HTR-8/SVneo (cell line): ENCODE measurements around the gene DHH.

Experiments used
- DNase-seq: peaks from one replicate; pipeline ENCODE4 v3.0.0; 2011; ENCODE audit warnings: low spot score, mixed read lengths; ENCODE audit not compliant: insufficient read length
- FAIRE-seq: peaks from 2 replicates; lab custom pipeline; 2011; peaks lifted over from hg19 to GRCh38; lab: Jason Lieb, UNC

The DHH gene

GRCh38 chr12:49052451-49053208 lies 42.0 kb downstream of the DHH start:
- FAIRE-seq (no peak), DNase-seq (no peak)

GRCh38 chr12:49051777-49052438 lies 42.7 kb downstream of the DHH start:
- DNase-seq (no peak), FAIRE-seq (no peak)

GRCh38 chr12:49051373-49051764 lies 43.2 kb downstream of the DHH start:
- FAIRE-seq (no peak), DNase-seq (no peak)

- FAIRE-seq: no peak
- no peak for DNase-seq
Measured at GRCh38 chr12:49050507-49051372, 43.9 kb downstream of the DHH start.

- FAIRE-seq: peak; percentile 93
- peak; percentile 82 for DNase-seq
Measured at GRCh38 chr12:49049566-49050224, 44.9 kb downstream of the DHH start.

- FAIRE-seq (no peak), DNase-seq (no peak)
Measured at GRCh38 chr12:49048953-49049352, 45.6 kb downstream of the DHH start.

- DNase-seq (no peak), FAIRE-seq (no peak)
Measured at GRCh38 chr12:49046129-49046895, 48.3 kb downstream of the DHH start.

GRCh38 chr12:49044660-49045059 lies 49.9 kb downstream of the DHH start:
- no peak for FAIRE-seq
- no peak for DNase-seq

GRCh38 chr12:49043856-49044258 lies 50.7 kb downstream of the DHH start:
- DNase-seq: no peak
- no peak for FAIRE-seq

GRCh38 chr12:49043241-49043640 lies 51.4 kb downstream of the DHH start:
- FAIRE-seq: no peak

GRCh38 chr12:49041881-49042484 lies 52.6 kb downstream of the DHH start:
- DNase-seq (no peak), FAIRE-seq (no peak)

More at GRCh38 chr12:49043241-49043640, 51.4 kb downstream of the DHH start:
- DNase-seq: no peak

- DNase-seq (no peak), FAIRE-seq (no peak)
Measured at GRCh38 chr12:49041036-49041880, 53.3 kb downstream of the DHH start.

GRCh38 chr12:49040364-49040855 lies 54.2 kb downstream of the DHH start:
- FAIRE-seq (no peak), DNase-seq (no peak)

GRCh38 chr12:49039421-49040363 lies 54.9 kb downstream of the DHH start:
- DNase-seq: no peak
- FAIRE-seq: no peak

GRCh38 chr12:49038291-49038955 lies 56.2 kb downstream of the DHH start:
- DNase-seq (no peak), FAIRE-seq (no peak)

GRCh38 chr12:49037947-49038237 lies 56.7 kb downstream of the DHH start:
- no peak for FAIRE-seq

More at GRCh38 chr12:49037947-49038237, 56.7 kb downstream of the DHH start:
- no peak for DNase-seq
